ENCODE results near the gene WASHC4.

DNA sequence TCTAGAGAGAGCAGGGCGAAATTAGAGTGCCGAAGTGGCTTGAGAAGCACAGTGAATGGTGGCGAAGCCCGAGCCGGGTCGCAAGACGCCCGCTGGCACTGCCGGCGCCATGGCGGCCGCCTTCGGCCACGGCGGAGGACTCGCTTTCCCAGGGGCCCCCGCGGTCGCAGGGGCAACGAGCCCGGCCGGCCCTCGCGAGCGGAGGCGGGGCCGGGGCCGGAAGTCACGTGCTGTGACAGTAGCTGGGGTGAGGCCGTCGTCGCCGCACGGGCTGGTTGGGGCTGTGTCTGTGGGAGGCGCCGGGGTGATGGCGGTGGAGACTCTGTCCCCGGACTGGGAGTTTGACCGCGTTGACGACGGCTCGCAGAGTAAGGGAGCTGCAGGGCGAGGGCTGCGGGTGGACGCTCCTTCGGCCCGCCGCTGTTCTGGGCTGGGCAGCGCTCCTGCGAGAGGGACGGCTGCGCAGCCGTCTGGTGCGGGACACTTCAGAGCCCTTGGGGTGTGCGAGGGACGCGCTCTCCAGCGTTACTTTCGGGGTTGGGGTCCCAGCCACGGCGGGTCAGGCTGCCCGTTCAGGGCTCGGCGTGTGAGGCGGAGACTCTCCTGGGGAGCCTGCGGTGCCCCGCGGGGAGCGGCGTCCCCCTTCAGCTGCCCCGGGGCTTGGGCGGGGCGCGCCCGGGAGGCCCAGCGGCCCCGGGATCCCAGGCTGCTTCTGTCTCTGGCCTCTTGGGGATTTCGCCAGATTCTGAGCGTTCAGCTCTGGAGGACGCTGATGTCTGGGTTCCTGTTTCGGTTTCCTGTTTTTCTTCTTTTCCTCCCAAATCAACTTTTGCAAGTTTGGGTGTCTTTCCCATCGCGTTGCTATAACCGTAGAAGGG is at the start of gene WASHC4:
- TF ChIP-seq CTCF (conservative IDR thresholded peaks at IDR 0.05; ENCODE audit: low read depth, low read length) (no peak), EZH2 (IDR thresholded peaks at IDR 0.05; ENCODE audit: borderline replicate concordance, low read depth, low read length, poor library complexity, severe bottlenecking) (no peak)

Measured in A673 (cell line).